GM12878 (cell line): ENCODE data around the gene CENPX. TPM values are rescaled to one million over a fixed set of nuclear protein-coding genes. Genes with fewer than 3 reads are reported as not detected.

Source experiments
- ATAC-seq: fragments of 200-7000 bp; cut with Tn5 transposase; 3 replicates; pipeline ENCODE4 v1.9.1; 2020; ENCODE audit warnings: mild to moderate bottlenecking, moderate library complexity
- BruUV-seq: library from RNA; stranded (reverse); fragments of 400-500 nt; replicated peaks from 2 replicates; lab custom pipeline; 2021; lab: Mats Ljungman, UMichigan
- CTCF ChIA-PET: fragments of 300-600 bp; sonication (Branson Sonifier 250); formaldehyde crosslinking; extraction: SDS; loops from one replicate; lab custom pipeline; 2021; ENCODE audit warnings: inconsistent platforms; lab: Yijun Ruan, JAX
- POLR2A ChIA-PET: fragments of 350-600 bp; formaldehyde crosslinking; extraction: SDS; loops from one replicate; lab custom pipeline; 2021; ENCODE audit warnings: inconsistent platforms; lab: Charles Lee
- RAD21 ChIA-PET: fragments of 300-600 bp; sonication (Branson Sonifier 250); formaldehyde crosslinking; loops from one replicate; lab custom pipeline; 2023; ENCODE audit warnings: antibody characterized with exemption; ENCODE audit not compliant: unreplicated experiment; lab: Charles Lee
- SMC1A ChIA-PET: fragments of 300-600 bp; sonication (Branson Sonifier 250); formaldehyde crosslinking; loops from one replicate; lab custom pipeline; 2023; ENCODE audit not compliant: unreplicated experiment, uncharacterized antibody; lab: Charles Lee
- DNase-seq: peaks from one replicate; pipeline ENCODE4 v3.0.0-alpha.2; 2011; ENCODE audit warnings: low read depth, low spot score
- FAIRE-seq: peaks from 3 replicates; lab custom pipeline; 2011; peaks lifted over from hg19 to GRCh38; lab: Jason Lieb, UNC
- H2AFZ ChIP-seq: 2 replicates; pipeline ENCODE4 v1.6.0; 2011; ENCODE audit warnings: low read depth, low read length, control low read depth; ENCODE audit not compliant: control insufficient read depth
- H3K27ac ChIP-seq: 2 replicates; pipeline ENCODE4 v1.5.1; 2011; ENCODE audit warnings: control low read depth; ENCODE audit not compliant: control insufficient read depth, insufficient read depth
- H3K27me3 ChIP-seq, 2 experiments: replicated peaks in 1 of 2; 2 replicates each; pipeline versions ENCODE4 v1.6.0 to v1.6.1; 2011; ENCODE audit warnings: low read length in 1 of 2; ENCODE audit not compliant: control insufficient read depth in 2 of 2, insufficient read depth in 2 of 2
- H3K36me3 ChIP-seq, 2 experiments: 2 replicates each; pipeline ENCODE4 v1.5.1; 2011; ENCODE audit warnings: low read length in 1 of 2; ENCODE audit not compliant: control insufficient read depth in 2 of 2, insufficient read depth in 2 of 2
- H3K4me1 ChIP-seq: 2 replicates; pipeline ENCODE4 v1.6.1; 2011; ENCODE audit warnings: mild to moderate bottlenecking, low read length, moderate library complexity, mixed read lengths; ENCODE audit not compliant: control insufficient read depth, insufficient read depth
- H3K4me2 ChIP-seq: 2 replicates; pipeline ENCODE4 v1.6.0; 2011; ENCODE audit warnings: control low read depth; ENCODE audit not compliant: control insufficient read depth, insufficient read depth
- H3K4me3 ChIP-seq: fragments of 200-600 bp; sonication (generic); 2 replicates; pipeline ENCODE4 v1.5.1; 2016
- H3K79me2 ChIP-seq: 2 replicates; pipeline ENCODE4 v1.6.0; 2011; ENCODE audit warnings: low read length; ENCODE audit not compliant: control insufficient read depth, insufficient read depth
- H3K9ac ChIP-seq: 2 replicates; pipeline ENCODE4 v1.8.0; 2011; ENCODE audit warnings: low read length, control low read depth, mixed read lengths; ENCODE audit not compliant: control insufficient read depth, insufficient read depth
- H3K9me3 ChIP-seq: replicated peaks from 3 replicates; pipeline ENCODE4 v1.5.1; 2011; ENCODE audit warnings: mild to moderate bottlenecking, low read length; ENCODE audit not compliant: control insufficient read depth, insufficient read depth
- H4K20me1 ChIP-seq: 2 replicates; pipeline ENCODE4 v1.6.0; 2011; ENCODE audit not compliant: control insufficient read depth, insufficient read depth
- CHD2 ChIP-seq: IDR thresholded peaks from 2 replicates; pipeline ENCODE4 v1.6.1; 2011; ENCODE audit warnings: low read depth, low read length, improper control_type of control experiment, borderline replicate concordance
- EGR1 ChIP-seq, 2 experiments: IDR thresholded peaks; 1 replicate in 1 of 2; 2 replicates in 1 of 2; pipeline ENCODE4 v1.6.1; 2011 to 2012; ENCODE audit warnings: low read depth in 2 of 2, low read length in 2 of 2, borderline replicate concordance in 1 of 2, mild to moderate bottlenecking in 1 of 2, moderate library complexity in 1 of 2
- ETV6 ChIP-seq, 2 experiments: fragments of 450-650 bp in 1 of 2; IDR thresholded peaks in 1 of 2; conservative IDR thresholded peaks in 1 of 2; 2 replicates each; pipeline ENCODE4 v1.6.1; 2014; ENCODE audit warnings: antibody characterized with exemption in 1 of 2, borderline replicate concordance in 1 of 2, low read depth in 1 of 2, mild to moderate bottlenecking in 1 of 2, moderate library complexity in 1 of 2
- FOXM1 ChIP-seq: IDR thresholded peaks from 2 replicates; pipeline ENCODE4 v1.6.1; 2012; ENCODE audit warnings: low read depth, mild to moderate bottlenecking, inconsistent platforms, low read length, moderate library complexity
- IKZF1 ChIP-seq: fragments of 450-650 bp; conservative IDR thresholded peaks from 2 replicates; pipeline ENCODE4 v1.6.1; 2017; ENCODE audit warnings: antibody characterized with exemption, mild to moderate bottlenecking
- MAX ChIP-seq: IDR thresholded peaks from 2 replicates; pipeline ENCODE4 v1.6.1; 2012; ENCODE audit warnings: low read depth, low read length, improper control_type of control experiment
- NFYA ChIP-seq: IDR thresholded peaks from 2 replicates; pipeline ENCODE4 v1.6.1; 2011; ENCODE audit warnings: low read depth, mild to moderate bottlenecking, low read length, improper control_type of control experiment, borderline replicate concordance
- PAX8 ChIP-seq: fragments of 450-650 bp; IDR thresholded peaks from 2 replicates; pipeline ENCODE4 v1.6.1; 2017; ENCODE audit warnings: mild to moderate bottlenecking, moderate library complexity
- SREBF2 ChIP-seq: IDR thresholded peaks from 2 replicates; pipeline ENCODE4 v1.6.1; 2012; ENCODE audit warnings: mild to moderate bottlenecking, low read length
- YY1 ChIP-seq: IDR thresholded peaks from 2 replicates; pipeline ENCODE4 v1.6.1; 2011; ENCODE audit warnings: low read depth, mild to moderate bottlenecking, low read length
- ZBED1 ChIP-seq: IDR thresholded peaks from 2 replicates; pipeline ENCODE4 v1.6.1; 2016; ENCODE audit warnings: borderline replicate concordance
- ZBTB4 ChIP-seq: fragments of 450-650 bp; formaldehyde crosslinking; IDR thresholded peaks from 2 replicates; pipeline ENCODE4 v1.4.0; 2022; ENCODE audit warnings: mild to moderate bottlenecking, moderate library complexity
- WGBS: methylation state at CpG from one replicate; pipeline ENCODE4 v1.1.6; 2016; ENCODE audit warnings: low lambda C conversion rate; ENCODE audit not compliant: insufficient replicate concordance, insufficient coverage; ENCODE audit errors: missing lambda C conversion rate; 5-methylcytosine and 5-hydroxymethylcytosine counted together
- in situ Hi-C: fragments of 300-500 bp; cut with MboI; formaldehyde crosslinking; loops from 9 replicates; pipeline ENCODE4 v1.14.3; 2018; ENCODE audit warnings: mixed read lengths
- intact Hi-C: fragments of 100-400 bp; cut with micrococcal nuclease; formaldehyde crosslinking; loops from one replicate; pipeline ENCODE4 v1.14.2; 2022; ENCODE audit not compliant: unreplicated experiment
- polyA plus RNA-seq, 11 experiments: library from polyadenylated mRNA; depleted of rRNA in 4 of 11; unstranded in 6 of 11; stranded (reverse) in 5 of 11; fragments of >200 nt; fragmentation: Nextera tagmentation in 4 of 11; fragmentation: Illumina TruSeq in 1 of 11; extraction: Ambion mirVana in 4 of 11; extraction: Trizol in 1 of 11; gene quantifications; 1 replicate in 1 of 11; 2 replicates in 10 of 11; pipeline versions ENCODE4 v1.2.1 to v1.2.3, GENCODE V29; 2011 to 2016; ENCODE audit warnings: inconsistent platforms in 2 of 11, missing spikeins in 2 of 11, low read depth in 1 of 11
- total RNA-seq, 4 experiments: library from RNA; depleted of rRNA in 3 of 4; stranded (reverse); fragments of >200 nt in 3 of 4; fragmentation: Illumina TruSeq in 1 of 4; extraction: Trizol in 1 of 4; gene quantifications; 2 replicates each; pipeline versions ENCODE4 v1.2.1 to v1.2.3, GENCODE V29; 2013 to 2021
- TF ChIP-seq, protein P1 (sequence below): fragments of 450-650 bp; conservative IDR thresholded peaks from 2 replicates; pipeline ENCODE4 v1.6.1; 2017; ENCODE audit warnings: mild to moderate bottlenecking, moderate library complexity
- TF ChIP-seq, protein P2 (sequence below): fragments of 450-650 bp; IDR thresholded peaks from 2 replicates; pipeline ENCODE4 v1.6.1; 2016; ENCODE audit warnings: mild to moderate bottlenecking

The CENPX gene
- total and polyA plus RNA-seq, 10 of the 15 experiments (the other 5 are each of a cell fraction or from before 2014, with no cell fraction given), result 11.7 to 182 (median 71.9) TPM

GRCh38 chr17:82053130-82053529 is 30.5 kb upstream of the CENPX start:
- no TSS peak for BruUV-seq
- CTCF ChIA-PET, result no interaction called here
- H3K27me3 ChIP-seq, result no peaks in the 10 kb centered on the region
- DNase-seq, result no peak
- TF ChIP-seq FOXM1 (no peak), ETV6 (conservative IDR thresholded peaks at IDR 0.05 in 1 of 2, IDR thresholded peaks at IDR 0.05 in 1 of 2; ENCODE audit: borderline replicate concordance in 1 of 2, low read depth in 1 of 2) (no peak), MAX (no peak), EGR1 (IDR thresholded peaks at IDR 0.05; ENCODE audit: borderline replicate concordance in 1 of 2, low read depth in 2 of 2, low read length in 2 of 2) (no peak), SREBF2 (no peak), IKZF1 (no peak), CHD2 (no peak), NFYA (no peak), ZBED1 (no peak), PAX8 (no peak), ZBTB4 (CRISPR knock-in tag) (no peak), YY1 (no peak)
- TF ChIP-seq, protein P1, sequence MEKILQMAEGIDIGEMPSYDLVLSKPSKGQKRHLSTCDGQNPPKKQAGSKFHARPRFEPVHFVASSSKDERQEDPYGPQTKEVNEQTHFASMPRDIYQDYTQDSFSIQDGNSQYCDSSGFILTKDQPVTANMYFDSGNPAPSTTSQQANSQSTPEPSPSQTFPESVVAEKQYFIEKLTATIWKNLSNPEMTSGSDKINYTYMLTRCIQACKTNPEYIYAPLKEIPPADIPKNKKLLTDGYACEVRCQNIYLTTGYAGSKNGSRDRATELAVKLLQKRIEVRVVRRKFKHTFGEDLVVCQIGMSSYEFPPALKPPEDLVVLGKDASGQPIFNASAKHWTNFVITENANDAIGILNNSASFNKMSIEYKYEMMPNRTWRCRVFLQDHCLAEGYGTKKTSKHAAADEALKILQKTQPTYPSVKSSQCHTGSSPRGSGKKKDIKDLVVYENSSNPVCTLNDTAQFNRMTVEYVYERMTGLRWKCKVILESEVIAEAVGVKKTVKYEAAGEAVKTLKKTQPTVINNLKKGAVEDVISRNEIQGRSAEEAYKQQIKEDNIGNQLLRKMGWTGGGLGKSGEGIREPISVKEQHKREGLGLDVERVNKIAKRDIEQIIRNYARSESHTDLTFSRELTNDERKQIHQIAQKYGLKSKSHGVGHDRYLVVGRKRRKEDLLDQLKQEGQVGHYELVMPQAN, result no peak
- TF ChIP-seq, protein P2, sequence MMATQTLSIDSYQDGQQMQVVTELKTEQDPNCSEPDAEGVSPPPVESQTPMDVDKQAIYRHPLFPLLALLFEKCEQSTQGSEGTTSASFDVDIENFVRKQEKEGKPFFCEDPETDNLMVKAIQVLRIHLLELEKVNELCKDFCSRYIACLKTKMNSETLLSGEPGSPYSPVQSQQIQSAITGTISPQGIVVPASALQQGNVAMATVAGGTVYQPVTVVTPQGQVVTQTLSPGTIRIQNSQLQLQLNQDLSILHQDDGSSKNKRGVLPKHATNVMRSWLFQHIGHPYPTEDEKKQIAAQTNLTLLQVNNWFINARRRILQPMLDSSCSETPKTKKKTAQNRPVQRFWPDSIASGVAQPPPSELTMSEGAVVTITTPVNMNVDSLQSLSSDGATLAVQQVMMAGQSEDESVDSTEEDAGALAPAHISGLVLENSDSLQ, result no peak
- TF ChIP-seq, all 136 proteins: peak for 0
- in situ Hi-C loops (no loop called here), intact Hi-C loops (loop anchor here (5.0 kb wide), 1 partner anchor 44 kb away; the partner anchor contains the start of gene FASN)
- peak overlapping the region; percentile 83; the same call in 1 of the 2 replicates for H3K4me3 ChIP-seq
- peaks cover 4% of the 10 kb centered on the region for H3K4me1 ChIP-seq
- ATAC-seq (no peak), FAIRE-seq (no peak)
- H3K36me3 ChIP-seq, result peaks cover 0 to 17% of the 10 kb centered on the region in 2 experiments
- POLR2A ChIA-PET, result interaction anchor here (0.5 kb wide), 1 partner anchor 17 kb away, joined by 3 read pairs; no protein-coding TSS in a partner anchor
- RAD21 ChIA-PET, result no interaction called here
- H3K9ac ChIP-seq, result peak overlapping the region; percentile 80; the same call in 1 of the 2 replicates
- no peak overlapping the region for H3K27ac ChIP-seq
- WGBS, result 61% methylated on average over 16 of the region's 19 CpGs
- H2AFZ ChIP-seq, result no peak overlapping the region
- SMC1A ChIA-PET, result no interaction called here
- no peaks in the 10 kb centered on the region for H4K20me1 ChIP-seq
- H3K4me2 ChIP-seq, result peak overlapping the region; percentile 64
- H3K9me3 ChIP-seq, result no peaks in the 10 kb centered on the region
- H3K79me2 ChIP-seq, result peaks cover 14% of the 10 kb centered on the region
